ENCODE data around the gene ADCY2. TPM values are rescaled to one million over a fixed set of nuclear protein-coding genes. Genes with fewer than 3 reads are reported as not detected.

The ADCY2 gene
- total RNA-seq, 2 experiments from 2014 or later, result not detected

GRCh38 chr5:7478459-7478858 is 82.5 kb downstream of the ADCY2 start:
- no peaks in the 10 kb centered on the region for H3K9me3 Mint-ChIP-seq
- H3K4me1 Mint-ChIP-seq (ENCODE audit: low read depth), result no peaks in the 10 kb centered on the region
- no peak overlapping the region for H3K4me3 Mint-ChIP-seq
- ChIA-PET POLR2A (no interaction called here), CTCF (no interaction called here)
- no peak for ATAC-seq
- H3K36me3 Mint-ChIP-seq (ENCODE audit: low read depth), result no peaks in the 10 kb centered on the region
- H3K27me3 Mint-ChIP-seq, result no peaks in the 10 kb centered on the region
- no peak for DNase-seq
- intact Hi-C loops (cut with micrococcal nuclease), result no loop called here
- TF ChIP-seq CTCF (IDR thresholded peaks at IDR 0.05), result no peak
- no peak overlapping the region for H3K27ac Mint-ChIP-seq

GRCh38 chr5:7488734-7489133 is 92.8 kb downstream of the ADCY2 start:
- ChIA-PET POLR2A (interaction anchor here (0.8 kb wide), 1 partner anchor 83 kb away, joined by 3 read pairs; no protein-coding TSS in a partner anchor), CTCF (no interaction called here)
- H3K4me1 Mint-ChIP-seq (ENCODE audit: low read depth), result no peaks in the 10 kb centered on the region
- ATAC-seq, result no peak
- no peak for TF ChIP-seq CTCF (IDR thresholded peaks at IDR 0.05)
- no peaks in the 10 kb centered on the region for H3K27me3 Mint-ChIP-seq
- H3K9me3 Mint-ChIP-seq, result no peaks in the 10 kb centered on the region
- H3K27ac Mint-ChIP-seq, result no peak overlapping the region
- intact Hi-C loops (cut with micrococcal nuclease), result no loop called here
- no peak for DNase-seq
- no peak overlapping the region for H3K4me3 Mint-ChIP-seq
- no peaks in the 10 kb centered on the region for H3K36me3 Mint-ChIP-seq (ENCODE audit: low read depth)

- DNase-seq (no peak), ATAC-seq (no peak)
- no peaks in the 10 kb centered on the region for H3K9me3 Mint-ChIP-seq
- no peaks in the 10 kb centered on the region for H3K4me1 Mint-ChIP-seq (ENCODE audit: low read depth)
- CTCF ChIA-PET, result no interaction called here
- H3K27ac Mint-ChIP-seq, result no peak overlapping the region
- POLR2A ChIA-PET, result no interaction called here
- H3K27me3 Mint-ChIP-seq, result no peaks in the 10 kb centered on the region
- H3K36me3 Mint-ChIP-seq (ENCODE audit: low read depth), result no peaks in the 10 kb centered on the region
- TF ChIP-seq CTCF (IDR thresholded peaks at IDR 0.05), result no peak
- intact Hi-C loops (cut with micrococcal nuclease), result no loop called here
- no peak overlapping the region for H3K4me3 Mint-ChIP-seq
These were observed 96.4 kb downstream of the ADCY2 start for GRCh38 chr5:7492371-7492770.

GRCh38 chr5:7493081-7493480 is 97.1 kb downstream of the ADCY2 start:
- H3K4me1 Mint-ChIP-seq (ENCODE audit: low read depth), result no peaks in the 10 kb centered on the region
- TF ChIP-seq CTCF (IDR thresholded peaks at IDR 0.05), result no peak
- intact Hi-C loops (cut with micrococcal nuclease), result no loop called here
- H3K27me3 Mint-ChIP-seq, result no peaks in the 10 kb centered on the region
- ATAC-seq, result no peak
- H3K4me3 Mint-ChIP-seq, result no peak overlapping the region
- H3K36me3 Mint-ChIP-seq (ENCODE audit: low read depth), result no peaks in the 10 kb centered on the region
- DNase-seq, result no peak
- H3K9me3 Mint-ChIP-seq, result no peaks in the 10 kb centered on the region
- ChIA-PET POLR2A (no interaction called here), CTCF (no interaction called here)
- H3K27ac Mint-ChIP-seq, result no peak overlapping the region

- Mint-ChIP-seq H3K4me3 (no peak overlapping the region), H3K9me3 (no peaks in the 10 kb centered on the region), H3K27ac (no peak overlapping the region), H3K36me3 (ENCODE audit: low read depth) (no peaks in the 10 kb centered on the region), H3K27me3 (no peaks in the 10 kb centered on the region), H3K4me1 (ENCODE audit: low read depth) (no peaks in the 10 kb centered on the region)
- ATAC-seq (no peak), DNase-seq (no peak)
- intact Hi-C loops (cut with micrococcal nuclease), result no loop called here
- POLR2A ChIA-PET, result no interaction called here
- no peak for TF ChIP-seq CTCF (IDR thresholded peaks at IDR 0.05)
- CTCF ChIA-PET, result no interaction called here
These were observed 97.7 kb downstream of the ADCY2 start for GRCh38 chr5:7493622-7494021.

Measured in activated CD8-positive, alpha-beta T cell treated with anti-CD3 and anti-CD28 coated beads for 36 hours (primary cell).